Measurements from ENCODE around the gene APBA2. TPM values are rescaled to one million over a fixed set of nuclear protein-coding genes. Genes with fewer than 3 reads are reported as not detected.

APBA2 gene
- total RNA-seq, 1 donor, result 4.7 TPM

DNA sequence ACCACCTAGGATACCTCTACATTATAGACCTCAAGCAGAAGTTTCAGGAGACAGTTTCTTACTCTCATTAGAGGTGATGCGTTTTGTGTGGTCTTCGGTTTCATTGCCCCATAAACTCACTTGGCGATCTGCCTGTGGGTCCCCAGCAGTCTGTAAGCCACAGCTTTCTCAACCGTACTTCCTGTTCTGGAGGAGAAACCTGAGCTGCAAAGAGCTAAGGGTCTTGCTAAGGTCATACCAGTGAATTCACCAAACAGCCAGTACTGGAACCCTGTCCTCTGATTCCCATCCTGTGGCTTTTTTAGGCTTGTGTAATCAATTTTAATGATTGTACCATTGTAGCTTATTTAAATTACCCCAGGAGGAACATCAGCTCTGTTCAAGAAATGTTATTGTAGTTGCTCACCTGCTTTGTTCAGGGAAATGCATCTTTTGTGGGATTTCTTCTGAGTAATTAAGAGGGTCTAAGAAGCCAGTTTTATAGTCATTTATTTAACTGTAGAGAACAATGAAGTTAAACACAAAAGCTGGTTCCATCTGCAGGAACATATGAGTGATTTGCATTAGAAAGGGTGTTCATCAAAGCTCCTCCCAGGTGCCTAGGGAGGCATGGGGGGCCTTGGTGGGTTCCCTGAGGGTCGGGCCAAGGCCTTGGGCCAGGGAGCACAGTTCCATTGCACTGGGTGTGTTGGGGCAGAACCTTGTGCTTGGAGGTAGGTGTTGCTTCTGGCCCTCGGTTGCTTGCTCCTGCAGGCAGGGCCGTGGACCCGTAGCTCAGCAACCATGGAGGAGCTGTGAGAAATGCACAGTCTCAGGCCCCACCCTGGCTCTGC, 69.6 kb downstream of the APBA2 start:
- no peak for TF ChIP-seq CTCF (IDR thresholded peaks at IDR 0.05; ENCODE audit: insufficient read depth, low read depth, low read length)
- no peak overlapping the region for H3K4me3 ChIP-seq (ENCODE audit: low read depth, low read length)
- peak; percentile 98 for DNase-seq (ENCODE audit: low read depth)

DNA sequence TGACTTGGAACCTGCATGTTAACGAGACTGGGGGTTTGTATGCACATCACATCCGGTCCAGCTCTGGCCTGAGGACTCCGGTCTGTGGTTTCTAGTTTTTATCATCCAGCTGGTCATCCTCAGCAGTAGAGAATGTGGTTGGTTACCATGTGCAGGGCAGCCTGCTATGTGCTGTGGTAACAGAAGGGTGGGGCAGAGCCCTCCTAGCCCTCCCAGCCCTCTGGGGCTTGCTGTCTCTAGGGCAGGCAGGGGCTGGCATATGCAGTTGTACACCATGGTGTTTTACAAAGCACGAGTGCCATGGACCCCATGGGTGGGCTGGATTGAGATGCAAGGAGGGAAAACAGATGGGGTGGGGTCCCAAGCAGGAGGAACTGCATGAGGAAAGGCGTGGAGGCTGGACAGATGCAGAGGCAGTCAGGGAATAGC, 70.2 kb downstream of the APBA2 start:
- TF ChIP-seq CTCF (IDR thresholded peaks at IDR 0.05; ENCODE audit: insufficient read depth, low read depth, low read length), result no peak
- peak; percentile 98 for DNase-seq (ENCODE audit: low read depth)
- no peak overlapping the region for H3K4me3 ChIP-seq (ENCODE audit: low read depth, low read length)

DNA sequence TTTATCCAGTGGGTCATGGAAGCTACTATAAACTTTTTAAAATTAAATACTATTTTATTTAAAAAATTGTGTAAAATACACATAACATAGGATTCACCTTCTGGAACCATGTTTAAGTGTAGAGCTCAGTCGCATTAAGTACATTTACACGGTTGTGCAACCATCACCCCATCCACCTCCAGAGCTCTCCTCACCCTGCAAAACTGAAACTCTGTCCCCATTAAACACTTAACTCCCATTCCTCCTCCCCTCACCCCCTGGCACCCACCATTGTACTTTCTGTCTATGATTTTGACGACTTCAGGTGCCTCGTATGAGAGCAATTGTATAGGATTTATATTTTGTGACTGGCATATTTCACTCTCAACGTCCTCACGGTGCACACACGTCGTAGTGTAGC, 70.7 kb downstream of the APBA2 start:
- no peak for TF ChIP-seq CTCF (IDR thresholded peaks at IDR 0.05; ENCODE audit: insufficient read depth, low read depth, low read length)
- DNase-seq (ENCODE audit: low read depth), result peak; percentile 37

DNA sequence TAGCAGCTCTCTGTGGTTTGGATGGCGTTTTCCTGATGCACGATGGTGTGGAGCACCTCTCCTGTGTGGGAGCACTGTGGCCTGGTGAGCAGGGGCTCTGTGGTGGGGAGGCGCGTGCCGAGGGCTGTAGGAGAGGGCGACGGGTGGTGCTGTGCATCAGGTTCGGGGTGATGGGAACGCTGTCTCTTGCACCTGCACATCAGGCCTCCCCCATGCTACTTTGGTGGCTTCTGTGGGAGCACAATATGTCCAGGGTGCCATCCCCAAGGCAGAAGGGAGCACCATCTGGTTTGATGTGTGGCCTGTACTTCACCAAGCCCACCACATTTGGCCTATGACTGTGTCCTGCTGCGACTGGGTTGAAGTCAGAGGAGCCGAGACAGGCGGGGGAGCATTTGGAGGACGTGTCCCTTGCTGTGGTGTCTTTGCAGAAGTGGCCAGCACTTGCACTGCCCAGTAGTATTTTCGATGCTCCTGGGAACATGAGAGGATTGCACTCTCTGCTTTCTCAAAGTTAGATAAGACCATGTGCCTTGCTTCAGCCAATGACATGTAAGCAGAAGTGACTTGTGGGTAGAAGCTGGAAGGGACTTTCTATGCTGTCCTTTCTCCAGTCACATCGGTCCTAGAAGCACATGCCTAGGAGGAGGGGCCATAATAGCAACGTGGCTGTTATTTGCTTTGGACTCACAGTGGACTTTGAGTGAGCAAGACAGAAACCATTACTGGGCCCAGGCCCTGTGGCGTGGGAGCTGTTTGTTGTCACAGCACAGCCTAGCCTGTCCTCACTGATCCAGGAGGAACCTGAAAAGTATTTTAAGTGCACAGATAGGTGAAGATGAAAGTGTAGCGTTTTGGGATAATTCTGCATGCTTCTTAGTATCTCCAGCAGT, 72.1 kb downstream of the APBA2 start:
- no peak overlapping the region for H3K4me3 ChIP-seq (ENCODE audit: low read depth, low read length)
- TF ChIP-seq CTCF (IDR thresholded peaks at IDR 0.05; ENCODE audit: insufficient read depth, low read depth, low read length), result no peak
- DNase-seq (ENCODE audit: low read depth), result no peak

More for the DNA sequence above, 70.7 kb downstream of the APBA2 start:
- H3K4me3 ChIP-seq (ENCODE audit: low read depth, low read length), result no peak overlapping the region

DNA sequence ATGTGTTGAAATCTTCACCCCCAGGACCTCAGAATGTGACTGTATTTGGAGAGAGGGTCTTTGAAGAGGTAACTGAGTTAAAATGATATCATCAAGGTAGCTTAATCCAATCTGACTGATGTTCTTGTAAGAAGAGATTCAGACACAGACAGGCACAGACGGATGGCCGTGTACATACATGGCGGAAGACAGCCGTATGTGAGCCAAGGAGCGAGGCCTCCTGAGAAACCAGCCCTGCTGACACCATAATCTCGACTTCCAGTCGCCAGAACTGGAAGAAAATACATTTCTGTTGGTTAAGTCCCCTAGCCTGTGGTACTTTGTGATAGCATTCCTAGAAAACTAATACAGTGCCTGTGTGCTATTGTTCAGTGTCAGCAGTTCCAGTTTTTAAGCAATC, 73.6 kb downstream of the APBA2 start:
- TF ChIP-seq CTCF (IDR thresholded peaks at IDR 0.05; ENCODE audit: insufficient read depth, low read depth, low read length), result no peak
- H3K4me3 ChIP-seq (ENCODE audit: low read depth, low read length), result no peak overlapping the region
- no peak for DNase-seq (ENCODE audit: low read depth)

DNA sequence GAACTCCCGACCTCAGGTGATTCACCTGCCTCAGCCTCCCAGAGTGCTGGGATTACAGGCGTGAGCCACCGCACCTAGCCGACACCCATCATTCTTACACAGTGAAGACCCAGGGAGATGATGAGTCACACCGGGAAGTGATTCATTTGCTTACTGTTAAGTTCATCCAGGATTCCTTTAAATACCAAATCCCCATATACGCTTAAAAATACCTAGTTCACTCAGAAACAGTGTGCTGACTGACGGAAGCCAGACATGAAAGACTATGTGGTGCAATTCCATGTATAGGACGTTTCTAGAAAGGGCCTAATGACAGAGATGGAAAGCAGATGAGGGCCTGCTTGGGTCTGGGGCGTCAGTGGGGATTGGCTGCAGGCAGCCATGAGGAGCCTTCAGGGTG, 75.2 kb downstream of the APBA2 start:
- no peak for TF ChIP-seq CTCF (IDR thresholded peaks at IDR 0.05; ENCODE audit: insufficient read depth, low read depth, low read length)
- DNase-seq (ENCODE audit: low read depth), result peak; percentile 94
- no peak overlapping the region for H3K4me3 ChIP-seq (ENCODE audit: low read depth, low read length)
